Neural progenitor cell (in vitro differentiated cells): Measurements from ENCODE around the gene TMSB4X. TPM values are rescaled to one million over a fixed set of nuclear protein-coding genes. Genes with fewer than 3 reads are reported as not detected.
A peak's percentile ranks its signal among the peaks of the same experiment; 100 is the strongest.
"Not testable (repeated sequence)": the region's sequence is repeated elsewhere in the genome, so short reads cannot be mapped to it uniquely, and the experiment has no call there.

ENCODE experiments used
- DNase-seq: peaks from one replicate; pipeline ENCODE4 v3.0.0-alpha.2; 2016; ENCODE audit warnings: low spot score
- H2AFZ ChIP-seq: fragments of 200-600 bp; sonication (generic); replicated peaks from 2 replicates; pipeline ENCODE4 v1.6.1; 2016; ENCODE audit warnings: antibody characterized with exemption
- H3F3A ChIP-seq: fragments of 200-600 bp; sonication (generic); 2 replicates; pipeline ENCODE4 v1.6.1; 2016; ENCODE audit warnings: antibody characterized with exemption, low read depth
- H3K27ac ChIP-seq: fragments of 200-600 bp; sonication (generic); 2 replicates; pipeline ENCODE4 v1.5.1; 2016; ENCODE audit warnings: mild to moderate bottlenecking
- H3K27me3 ChIP-seq: fragments of 200-600 bp; sonication (generic); 2 replicates; pipeline ENCODE4 v1.6.1; 2016; ENCODE audit warnings: mild to moderate bottlenecking, moderate library complexity
- H3K36me3 ChIP-seq: fragments of 200-600 bp; sonication (generic); 2 replicates; pipeline ENCODE4 v1.5.1; 2016
- H3K4me1 ChIP-seq: fragments of 200-600 bp; sonication (generic); 2 replicates; pipeline ENCODE4 v1.6.1; 2016; ENCODE audit warnings: mixed run types
- H3K4me2 ChIP-seq: fragments of 200-600 bp; sonication (generic); 2 replicates; pipeline ENCODE4 v1.6.1; 2016
- H3K4me3 ChIP-seq: fragments of 200-600 bp; sonication (generic); 2 replicates; pipeline ENCODE4 v1.5.1; 2016
- H3K79me2 ChIP-seq: fragments of 200-600 bp; sonication (generic); 2 replicates; pipeline ENCODE4 v1.6.1; 2016; ENCODE audit warnings: low read depth
- H3K9ac ChIP-seq: fragments of 200-600 bp; sonication (generic); 2 replicates; pipeline ENCODE4 v1.6.1; 2016
- H3K9me3 ChIP-seq: fragments of 200-600 bp; sonication (generic); 2 replicates; pipeline ENCODE4 v1.5.1; 2016; ENCODE audit warnings: low read depth
- H4K20me1 ChIP-seq: fragments of 200-600 bp; sonication (generic); 2 replicates; pipeline ENCODE4 v1.6.1; 2016; ENCODE audit warnings: low read depth
- H3K27ac Mint-ChIP-seq: 3 replicates; pipeline ENCODE4 v1.8.0; 2021; ENCODE audit warnings: mixed read lengths
- H3K27me3 Mint-ChIP-seq: 2 replicates; pipeline ENCODE4 v1.8.0; 2022; ENCODE audit warnings: low read depth, mild to moderate bottlenecking, inconsistent platforms, moderate library complexity, mixed read lengths; ENCODE audit not compliant: insufficient read depth
- H3K36me3 Mint-ChIP-seq: 3 replicates; pipeline ENCODE4 v1.8.0; 2021; ENCODE audit warnings: mixed read lengths
- H3K4me1 Mint-ChIP-seq: 3 replicates; pipeline ENCODE4 v1.8.0; 2021; ENCODE audit warnings: mixed read lengths
- H3K4me3 Mint-ChIP-seq: 3 replicates; pipeline ENCODE4 v1.8.0; 2021; ENCODE audit warnings: mild to moderate bottlenecking, moderate library complexity, mixed read lengths
- H3K9me3 Mint-ChIP-seq: 3 replicates; pipeline ENCODE4 v1.8.0; 2020; ENCODE audit warnings: mixed read lengths
- EZH2 ChIP-seq: fragments of 200-600 bp; sonication (generic); IDR thresholded peaks from 2 replicates; pipeline ENCODE4 v1.6.1; 2017; ENCODE audit warnings: antibody characterized with exemption, mild to moderate bottlenecking, moderate library complexity
- EZH2phosphoT487 ChIP-seq: fragments of 200-600 bp; sonication (generic); IDR thresholded peaks from 2 replicates; pipeline ENCODE4 v1.6.1; 2017; ENCODE audit warnings: antibody characterized with exemption
- total RNA-seq: library from RNA; depleted of rRNA; stranded (reverse); fragments of >200 nt; gene quantifications from 2 replicates; pipeline ENCODE4 v1.2.3, GENCODE V29; 2015; ENCODE audit warnings: low replicate concordance
- TF ChIP-seq, protein P1 (sequence below): fragments of 200-600 bp; sonication (generic); IDR thresholded peaks from 2 replicates; pipeline ENCODE4 v1.5.1; 2017; ENCODE audit warnings: antibody characterized with exemption, mild to moderate bottlenecking

TMSB4X gene
- total RNA-seq, 1 donor from 2014 or later: 3,462 TPM

DNA sequence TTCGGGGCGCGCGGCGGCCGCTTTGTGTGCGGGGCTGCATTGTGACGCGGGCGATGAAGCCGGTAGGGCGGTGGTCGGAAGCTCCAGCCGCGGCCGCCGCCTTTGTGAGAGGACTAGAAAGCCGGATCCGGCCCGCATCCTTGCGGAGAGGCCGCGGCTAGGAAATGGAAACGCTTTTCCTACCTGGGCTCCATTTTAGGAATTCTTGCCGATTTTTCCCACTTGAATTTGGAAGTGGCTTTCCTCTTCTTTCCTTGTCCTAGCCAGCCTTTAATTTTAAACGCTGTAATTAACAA, 708 bp downstream of the TMSB4X start:
- Histone ChIP-seq H3K36me3 (peaks cover 3% of the 10 kb centered on the region), H3K4me1 (peaks cover 47% of the 10 kb centered on the region), H3K9me3 (no peaks in the 10 kb centered on the region), H3K9ac (peak overlapping the region; percentile 95), H3K4me2 (peak overlapping the region; percentile 87), H4K20me1 (peaks cover 26% of the 10 kb centered on the region), H2AFZ (no peak overlapping the region), H3K27me3 (no peaks in the 10 kb centered on the region), H3K79me2 (peaks cover 47% of the 10 kb centered on the region), H3K4me3 (peak overlapping the region; percentile 97), H3K27ac (peak overlapping the region; percentile 96), H3F3A (peaks cover 48% of the 10 kb centered on the region)
- Mint-ChIP-seq H3K27ac (peak overlapping the region; percentile 95), H3K36me3 (peaks cover 8% of the 10 kb centered on the region), H3K4me3 (peak overlapping the region; percentile 97), H3K4me1 (peaks cover 52% of the 10 kb centered on the region), H3K9me3 (peaks cover 4% of the 10 kb centered on the region), H3K27me3 (peaks cover 3% of the 10 kb centered on the region)
- peak; percentile 78 for DNase-seq
- TF ChIP-seq, protein P1, sequence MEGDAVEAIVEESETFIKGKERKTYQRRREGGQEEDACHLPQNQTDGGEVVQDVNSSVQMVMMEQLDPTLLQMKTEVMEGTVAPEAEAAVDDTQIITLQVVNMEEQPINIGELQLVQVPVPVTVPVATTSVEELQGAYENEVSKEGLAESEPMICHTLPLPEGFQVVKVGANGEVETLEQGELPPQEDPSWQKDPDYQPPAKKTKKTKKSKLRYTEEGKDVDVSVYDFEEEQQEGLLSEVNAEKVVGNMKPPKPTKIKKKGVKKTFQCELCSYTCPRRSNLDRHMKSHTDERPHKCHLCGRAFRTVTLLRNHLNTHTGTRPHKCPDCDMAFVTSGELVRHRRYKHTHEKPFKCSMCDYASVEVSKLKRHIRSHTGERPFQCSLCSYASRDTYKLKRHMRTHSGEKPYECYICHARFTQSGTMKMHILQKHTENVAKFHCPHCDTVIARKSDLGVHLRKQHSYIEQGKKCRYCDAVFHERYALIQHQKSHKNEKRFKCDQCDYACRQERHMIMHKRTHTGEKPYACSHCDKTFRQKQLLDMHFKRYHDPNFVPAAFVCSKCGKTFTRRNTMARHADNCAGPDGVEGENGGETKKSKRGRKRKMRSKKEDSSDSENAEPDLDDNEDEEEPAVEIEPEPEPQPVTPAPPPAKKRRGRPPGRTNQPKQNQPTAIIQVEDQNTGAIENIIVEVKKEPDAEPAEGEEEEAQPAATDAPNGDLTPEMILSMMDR: no peak
- no peak for TF ChIP-seq EZH2
- no peak for TF ChIP-seq EZH2phosphoT487

DNA sequence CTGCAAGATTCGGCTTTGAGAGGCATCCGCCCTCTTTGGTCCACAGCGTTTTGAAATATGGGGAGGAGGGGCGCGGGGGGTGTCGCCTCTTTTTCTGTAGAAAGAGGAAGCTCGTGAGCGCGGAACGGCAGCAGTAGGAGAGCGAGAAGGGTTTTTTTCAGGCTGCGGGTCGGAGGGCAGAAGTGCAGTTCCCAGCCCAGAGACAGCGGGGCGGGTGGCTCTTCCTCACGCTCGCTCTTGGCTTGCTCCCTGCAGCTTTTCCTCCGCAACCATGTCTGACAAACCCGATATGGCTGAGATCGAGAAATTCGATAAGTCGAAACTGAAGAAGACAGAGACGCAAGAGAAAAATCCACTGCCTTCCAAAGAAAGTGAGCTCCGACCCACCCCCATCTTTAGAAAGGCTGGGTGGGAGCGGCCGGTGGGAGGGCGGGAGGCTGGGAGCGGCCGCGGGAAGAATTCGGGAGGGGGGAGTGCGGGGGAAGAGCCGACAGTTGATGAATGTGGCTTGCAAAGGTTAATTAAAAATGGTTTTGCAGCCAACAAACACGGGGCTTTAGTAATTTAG, 1.2 kb downstream of the TMSB4X start:
- H3K4me3 ChIP-seq: peak overlapping the region; percentile 97
- Mint-ChIP-seq H3K4me1 (peaks cover 48% of the 10 kb centered on the region), H3K27me3 (peaks cover 3% of the 10 kb centered on the region), H3K9me3 (peaks cover 4% of the 10 kb centered on the region), H3K4me3 (peak overlapping the region; percentile 97), H3K36me3 (peaks cover 8% of the 10 kb centered on the region), H3K27ac (peak overlapping the region; percentile 95)
- H3K79me2 ChIP-seq: peaks cover 47% of the 10 kb centered on the region
- H3K9me3 ChIP-seq: no peaks in the 10 kb centered on the region
- H3K9ac ChIP-seq: peak overlapping the region; percentile 95
- H2AFZ ChIP-seq: no peak overlapping the region
- H3K4me1 ChIP-seq: peaks cover 43% of the 10 kb centered on the region
- H3K4me2 ChIP-seq: peak overlapping the region; percentile 87
- H3K36me3 ChIP-seq: peaks cover 3% of the 10 kb centered on the region
- peak; percentile 80 for DNase-seq
- no peak for TF ChIP-seq EZH2
- no peak for TF ChIP-seq EZH2phosphoT487
- TF ChIP-seq, protein P1: no peak
- peaks cover 44% of the 10 kb centered on the region for H3F3A ChIP-seq
- peaks cover 26% of the 10 kb centered on the region for H4K20me1 ChIP-seq
- H3K27ac ChIP-seq: peak overlapping the region; percentile 96
- H3K27me3 ChIP-seq: no peaks in the 10 kb centered on the region

- peaks cover 37% of the 10 kb centered on the region for H3F3A ChIP-seq
- peak overlapping the region; percentile 97 for H3K4me3 ChIP-seq
- H3K27ac Mint-ChIP-seq, H3K9me3 Mint-ChIP-seq, DNase-seq, H3K36me3 ChIP-seq, H3K9ac ChIP-seq, H3K9me3 ChIP-seq, H2AFZ ChIP-seq, H3K27me3 Mint-ChIP-seq, H3K36me3 Mint-ChIP-seq, H3K27me3 ChIP-seq, H3K27ac ChIP-seq: not testable (repeated sequence)
- Mint-ChIP-seq H3K4me1 (peaks cover 39% of the 10 kb centered on the region), H3K4me3 (peak overlapping the region; percentile 97)
- H3K4me1 ChIP-seq: peaks cover 37% of the 10 kb centered on the region
- H3K79me2 ChIP-seq: peaks cover 47% of the 10 kb centered on the region
- H3K4me2 ChIP-seq: peak overlapping the region; percentile 87
- peaks cover 26% of the 10 kb centered on the region for H4K20me1 ChIP-seq
Observed at GRCh38 chrX:12976819-12977732, 2.2 kb downstream of the TMSB4X start.

GRCh38 chrX:12977761-12978204, 2.9 kb downstream of the TMSB4X start:
- Histone ChIP-seq H3F3A (peaks cover 37% of the 10 kb centered on the region), H3K4me2 (peak overlapping the region; percentile 87), H3K27me3 (no peaks in the 10 kb centered on the region), H4K20me1 (peaks cover 26% of the 10 kb centered on the region), H2AFZ (no peak overlapping the region), H3K27ac (peak overlapping the region; percentile 28), H3K36me3 (peaks cover 3% of the 10 kb centered on the region), H3K4me3 (peak overlapping the region; percentile 97), H3K9me3 (no peaks in the 10 kb centered on the region), H3K79me2 (peaks cover 47% of the 10 kb centered on the region), H3K9ac (no peak overlapping the region), H3K4me1 (peaks cover 37% of the 10 kb centered on the region)
- H3K4me3 Mint-ChIP-seq: peak overlapping the region; percentile 97
- no peak for TF ChIP-seq EZH2phosphoT487
- TF ChIP-seq EZH2: no peak
- TF ChIP-seq, protein P1: no peak
- H3K36me3 Mint-ChIP-seq: peaks cover 8% of the 10 kb centered on the region
- H3K27ac Mint-ChIP-seq: no peak overlapping the region
- H3K27me3 Mint-ChIP-seq: no peaks in the 10 kb centered on the region
- DNase-seq: no peak
- peaks cover 37% of the 10 kb centered on the region for H3K4me1 Mint-ChIP-seq
- no peaks in the 10 kb centered on the region for H3K9me3 Mint-ChIP-seq
